HG03139 (cell line): ENCODE data around the gene ACAP3.

Experiments
- ATAC-seq: cut with Tn5 transposase; IDR thresholded peaks from one replicate; pipeline ENCODE4 v1.9.1; 2021; ENCODE audit not compliant: unreplicated experiment

The ACAP3 gene

DNA sequence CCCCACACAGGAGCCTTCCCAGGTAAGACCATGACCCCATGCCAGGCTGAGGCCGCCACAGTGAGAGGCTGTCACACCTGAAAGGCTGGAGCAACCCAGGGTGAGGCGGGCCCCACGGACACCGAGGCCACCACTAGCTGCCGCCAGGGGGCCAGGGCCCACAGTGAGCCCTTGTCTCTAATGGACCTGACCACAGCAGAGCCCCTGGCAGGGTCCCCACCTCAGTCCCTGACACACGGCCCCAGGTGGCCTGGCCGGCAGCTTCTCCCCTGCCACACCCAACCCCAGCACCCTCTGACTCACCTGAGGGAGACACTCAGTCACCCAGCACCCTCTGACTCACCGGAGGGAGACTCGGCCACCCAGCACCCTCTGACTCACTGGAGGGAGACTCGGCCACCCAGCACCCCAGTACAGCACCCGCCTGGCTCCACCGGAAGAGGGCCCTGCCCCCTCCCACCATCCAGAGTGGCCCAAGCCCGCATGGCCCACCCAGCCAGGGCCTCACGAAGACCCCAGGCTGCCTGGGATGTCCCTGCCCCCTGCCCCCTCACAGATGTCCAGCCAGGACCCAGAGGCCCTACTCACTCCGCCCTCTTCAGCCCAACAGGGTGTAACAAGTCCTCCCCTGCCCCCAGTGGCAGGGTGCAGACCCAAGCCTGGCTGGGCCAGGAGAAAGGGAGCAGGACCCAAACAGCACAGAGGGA lies 37.1 kb upstream of the ACAP3 start:
- ATAC-seq: no peak

DNA sequence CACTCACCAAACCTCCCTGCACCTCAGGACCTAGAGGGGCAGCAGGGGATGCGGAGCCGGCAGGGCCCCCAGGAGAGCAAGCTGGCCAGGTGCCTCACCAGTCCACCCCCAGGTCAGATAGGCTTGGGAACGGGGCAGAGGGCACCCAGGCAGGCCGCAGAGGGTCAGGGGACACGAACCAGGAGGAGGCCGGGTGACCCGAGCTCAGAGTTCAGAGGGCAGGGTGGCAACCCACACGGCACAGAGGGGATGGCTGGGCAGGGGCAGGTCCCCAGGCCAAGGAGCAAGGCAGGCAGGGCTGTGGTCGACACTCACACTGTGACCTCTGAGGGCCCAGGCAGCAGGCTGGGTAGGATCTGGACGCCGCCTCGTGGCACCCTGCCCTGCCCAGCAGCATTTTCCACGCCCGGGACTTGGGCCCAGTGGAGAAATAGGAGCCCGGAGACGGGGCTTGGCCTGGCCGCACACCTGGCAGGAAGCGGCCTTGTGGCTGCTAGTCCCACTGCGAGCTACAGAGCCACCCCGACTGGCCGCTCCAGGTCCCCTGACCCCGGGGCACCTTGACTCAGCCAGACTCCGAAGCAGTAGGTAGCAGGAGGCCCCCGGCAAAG lies 36.2 kb upstream of the ACAP3 start:
- no peak for ATAC-seq

DNA sequence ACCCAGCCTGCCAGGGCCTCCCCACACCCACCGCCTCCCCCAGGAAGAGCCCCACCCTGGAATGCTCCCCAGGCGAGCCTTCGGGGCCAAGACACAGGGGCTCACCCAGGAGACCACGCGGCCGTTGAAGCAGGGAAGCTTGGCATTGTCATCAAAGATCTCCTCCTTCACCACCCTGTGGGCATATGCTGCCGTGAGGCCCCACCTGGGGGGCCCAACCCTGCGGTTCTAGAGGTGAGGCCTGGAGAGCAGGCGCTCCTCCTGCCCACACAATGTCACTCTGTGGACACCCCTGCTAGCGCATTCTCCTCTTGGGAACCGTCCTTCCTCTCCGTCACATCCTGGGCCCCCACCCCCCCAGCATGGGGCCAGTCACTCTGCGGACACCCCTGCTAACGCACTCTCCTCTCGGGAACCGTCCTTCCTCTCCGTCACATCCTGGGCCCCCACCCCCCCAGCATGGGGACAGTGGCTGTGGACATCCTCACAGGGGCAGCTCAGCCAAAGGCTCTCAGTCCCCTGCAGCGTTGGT lies 34.9 kb upstream of the ACAP3 start:
- no peak for ATAC-seq

DNA sequence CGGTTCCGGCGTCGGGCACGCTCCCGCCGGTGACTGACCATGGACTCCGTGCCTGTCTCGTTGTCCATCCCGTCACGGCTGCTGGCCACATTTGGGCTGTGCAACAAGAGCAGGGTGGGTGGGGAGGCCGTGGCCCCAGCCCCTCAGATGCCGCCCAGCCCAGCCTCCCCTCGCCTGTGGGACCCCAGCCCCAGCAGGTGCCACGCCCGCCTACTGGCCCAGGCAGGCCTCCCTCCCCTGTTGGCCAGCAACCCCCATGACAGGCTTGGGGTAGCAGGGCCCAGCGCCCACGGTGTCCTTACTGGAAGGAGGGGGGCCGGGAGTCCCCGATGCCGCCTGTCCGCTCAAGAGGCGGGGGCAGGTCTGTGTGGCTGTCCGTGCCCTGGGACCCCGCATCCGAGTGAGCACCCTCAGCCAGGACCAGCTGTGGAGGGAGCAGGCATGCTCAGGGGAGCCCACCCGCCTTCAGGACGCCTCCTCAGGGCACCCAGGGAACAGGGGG lies 34.4 kb upstream of the ACAP3 start:
- no peak for ATAC-seq

DNA sequence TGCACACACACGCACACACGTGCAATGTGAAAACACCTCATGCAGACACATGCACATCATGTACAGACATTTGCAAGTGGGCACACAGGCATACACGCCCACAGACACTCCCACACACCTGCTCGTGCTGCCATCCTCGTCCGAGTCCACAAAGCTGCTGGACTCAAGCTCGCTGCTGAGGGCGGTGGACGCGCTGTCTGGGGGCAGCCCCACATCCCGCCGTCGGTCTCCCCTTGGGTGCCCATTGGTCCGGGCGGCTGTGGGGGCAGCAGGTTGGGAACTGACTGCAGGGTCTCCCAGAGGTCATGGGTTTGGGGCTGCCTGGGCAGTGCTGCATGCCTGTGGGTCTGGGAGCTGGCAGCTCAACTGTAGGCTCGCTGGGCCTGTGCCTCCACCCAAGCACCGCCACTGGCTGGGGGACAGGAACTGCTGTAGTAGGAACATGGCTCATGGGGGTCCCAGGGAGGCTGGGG lies 33.9 kb upstream of the ACAP3 start:
- no peak for ATAC-seq

DNA sequence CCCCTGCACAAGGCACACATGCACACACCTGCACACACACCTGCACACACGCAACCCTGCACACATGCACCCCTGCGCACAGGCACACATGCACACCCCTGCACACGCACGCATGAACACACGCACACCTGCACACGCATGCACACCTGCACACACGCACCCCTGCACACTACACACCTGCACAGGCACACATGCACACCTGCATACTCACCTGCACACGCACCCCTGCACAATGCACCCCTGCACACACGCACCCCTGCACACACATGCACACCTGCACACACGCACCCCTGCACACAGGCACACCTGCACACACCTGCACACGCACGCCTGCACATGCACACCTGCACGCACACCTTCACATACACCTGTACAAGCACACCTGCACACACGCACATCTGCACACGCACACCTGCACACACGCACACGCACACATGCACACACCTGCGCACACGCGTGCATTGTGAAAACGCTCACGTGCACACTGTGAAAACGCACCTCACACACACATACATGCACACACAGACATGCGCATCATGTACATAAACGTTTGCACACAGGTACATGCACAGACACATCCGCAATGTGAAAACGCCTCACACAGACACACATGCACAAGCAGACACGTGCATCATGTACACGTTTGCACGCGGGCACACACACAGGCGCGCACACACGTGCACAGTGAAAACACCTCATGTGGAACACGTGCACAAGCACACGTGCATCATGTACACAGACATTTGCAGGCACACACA lies 33.2 kb upstream of the ACAP3 start:
- ATAC-seq: no peak

DNA sequence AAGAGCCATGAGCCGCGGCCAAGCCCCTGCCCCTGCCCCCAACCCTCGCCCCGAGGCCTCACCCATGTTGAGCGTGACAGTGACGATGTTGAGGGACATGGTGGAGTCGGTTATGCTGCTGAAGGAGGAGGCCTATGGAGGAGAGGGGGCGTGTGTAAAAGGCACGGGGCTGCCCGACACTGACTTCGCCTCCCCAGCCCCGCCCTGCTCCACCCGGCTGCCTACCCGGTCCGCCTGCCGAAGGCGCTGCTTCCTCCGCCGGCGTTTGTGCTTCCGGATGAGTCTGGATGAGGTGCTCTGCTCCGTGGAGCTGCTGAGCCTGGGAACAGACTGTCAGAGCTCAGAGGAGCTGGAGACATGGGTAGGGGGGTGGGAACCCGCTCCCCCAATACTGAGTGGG lies 32.5 kb upstream of the ACAP3 start:
- ATAC-seq: no peak

DNA sequence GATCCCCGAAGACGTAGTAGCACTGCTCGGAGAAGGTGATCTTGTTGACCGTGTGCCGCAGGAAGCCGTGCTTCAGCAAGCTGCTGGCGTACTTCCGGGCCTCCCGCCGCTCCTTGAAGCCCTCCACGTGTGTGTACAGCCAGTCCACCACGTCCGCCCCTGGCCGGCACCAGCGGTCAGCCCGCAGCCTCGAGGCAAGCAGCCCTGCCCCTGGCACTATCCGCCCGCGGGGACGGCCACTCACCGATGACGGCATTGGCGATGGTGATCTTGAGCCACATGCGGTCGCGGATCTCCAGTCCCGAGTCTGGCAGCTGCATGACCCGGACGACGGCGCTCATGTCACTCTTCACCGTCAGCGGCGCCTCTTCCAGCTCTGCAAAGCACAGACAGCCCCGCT lies 30.5 kb upstream of the ACAP3 start:
- ATAC-seq: no peak

DNA sequence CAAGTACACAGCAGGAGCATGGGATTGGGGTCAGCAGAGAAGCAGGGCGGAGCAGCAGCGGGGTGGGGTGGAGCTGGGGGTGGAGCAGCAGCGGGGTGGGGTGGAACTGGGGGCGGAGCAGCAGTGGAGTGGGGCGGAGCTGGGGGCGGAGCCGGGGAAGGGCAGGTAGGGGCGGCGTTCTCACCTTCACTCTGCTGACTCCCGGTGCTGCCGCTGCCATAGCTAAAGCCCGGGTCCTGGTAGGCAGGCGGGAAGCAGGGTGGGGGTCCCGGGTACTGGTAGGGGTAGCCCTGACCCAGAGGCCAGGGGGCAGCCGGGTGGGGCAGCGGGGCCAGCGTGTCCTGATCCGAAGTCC lies 30.0 kb upstream of the ACAP3 start:
- ATAC-seq: no peak

DNA sequence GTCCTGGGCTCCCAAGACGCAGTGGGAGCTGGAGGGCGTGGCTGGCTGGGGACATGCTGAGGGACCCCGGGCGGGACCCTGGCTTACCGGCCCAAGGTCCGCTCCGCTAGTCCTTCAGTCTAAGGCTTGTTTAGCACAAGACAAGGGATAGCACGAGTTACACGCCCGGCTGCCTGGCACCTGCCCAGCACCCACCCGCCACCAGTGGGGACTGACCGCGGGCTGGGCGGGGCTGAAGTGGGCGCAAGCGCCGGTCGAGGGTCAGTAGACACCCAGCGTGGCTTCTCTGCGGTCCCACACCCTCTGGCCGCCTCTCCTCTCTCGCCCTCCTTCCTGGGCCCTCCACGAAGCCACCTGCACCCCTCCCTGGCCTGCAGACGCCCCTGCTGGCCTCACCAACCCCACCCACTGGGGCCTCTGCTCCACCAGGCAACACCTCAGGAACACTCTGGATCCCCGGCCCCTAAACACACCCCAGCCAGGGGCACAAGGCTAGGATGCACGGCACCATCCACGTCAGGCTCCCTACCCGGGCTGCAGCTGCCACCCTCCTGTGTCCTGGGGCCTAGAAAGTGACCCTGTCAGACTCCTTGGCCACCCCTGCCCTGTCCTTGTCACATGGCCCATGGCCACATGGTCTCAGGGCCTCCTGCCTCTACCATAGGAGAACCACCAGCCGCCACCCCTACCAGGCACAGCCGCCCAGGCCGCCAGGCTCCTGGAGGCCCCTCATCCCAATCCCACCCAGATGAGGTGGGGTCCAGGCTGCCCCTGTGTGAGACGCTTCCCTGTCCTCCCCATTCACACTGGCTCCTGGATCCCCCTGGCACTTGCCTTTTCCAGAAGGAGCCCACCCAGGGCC lies 29.4 kb upstream of the ACAP3 start:
- ATAC-seq: no peak

DNA sequence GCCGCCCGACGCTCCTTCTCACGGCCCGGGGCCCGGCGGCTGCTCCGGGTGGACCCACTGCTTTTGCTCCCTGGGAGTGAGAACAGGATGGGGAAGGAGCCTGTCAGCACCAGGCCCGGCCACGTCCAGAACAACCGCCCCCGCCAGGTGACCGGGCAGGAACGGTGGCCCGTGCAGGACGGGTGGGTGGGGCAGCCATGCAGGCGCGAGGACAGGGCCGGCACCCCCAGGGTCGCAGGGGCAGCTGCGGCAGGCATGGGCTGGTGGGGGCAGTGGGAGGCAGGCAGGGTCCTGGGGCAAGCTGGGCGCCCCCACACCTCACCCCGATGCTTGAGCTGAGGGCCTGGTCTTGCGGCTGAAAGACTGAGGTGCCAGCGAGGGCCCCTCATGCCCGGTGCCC lies 28.7 kb upstream of the ACAP3 start:
- ATAC-seq: no peak

DNA sequence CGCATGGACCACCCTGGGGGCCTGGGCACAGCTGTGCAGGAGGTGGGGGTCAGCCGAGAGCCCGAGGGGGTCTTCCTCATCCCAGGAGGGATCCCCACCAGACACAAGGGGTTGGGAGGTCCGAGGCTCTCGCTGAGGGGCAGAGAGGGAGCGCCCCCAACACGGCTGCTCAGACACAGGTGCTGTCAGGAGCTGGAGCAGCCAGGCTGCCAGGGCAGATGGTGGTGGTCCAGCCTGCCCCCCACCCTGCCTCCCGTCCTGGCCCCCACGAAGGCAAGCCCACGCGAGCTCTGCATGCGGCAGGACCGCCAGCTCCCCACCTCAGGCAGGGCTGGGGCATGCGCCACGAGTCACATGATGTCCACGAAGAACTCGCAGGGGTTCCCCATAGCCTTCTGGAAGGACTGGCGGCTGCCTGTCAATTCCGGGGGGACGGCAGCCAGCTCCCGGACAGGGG lies 28.1 kb upstream of the ACAP3 start:
- ATAC-seq: no peak

DNA sequence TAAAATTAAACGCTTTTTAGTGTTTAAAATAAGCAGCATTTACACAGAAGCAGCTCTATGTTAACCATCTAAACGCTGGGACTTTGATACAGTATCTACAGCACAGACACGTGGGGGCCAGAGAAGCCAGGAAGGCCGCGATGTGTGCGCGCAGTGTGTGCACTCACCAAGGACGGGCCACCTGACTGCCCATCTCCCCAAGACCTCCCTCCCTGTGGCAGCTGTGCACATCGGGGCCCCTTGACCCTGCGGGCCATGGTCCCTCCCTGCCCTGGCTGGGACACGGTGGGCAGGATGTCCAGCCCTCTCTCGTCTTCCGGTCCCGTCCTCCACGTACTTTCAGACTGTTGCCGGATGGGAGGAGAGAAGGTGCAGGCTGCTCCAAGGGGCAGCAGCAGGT lies 27.6 kb upstream of the ACAP3 start:
- ATAC-seq: no peak

DNA sequence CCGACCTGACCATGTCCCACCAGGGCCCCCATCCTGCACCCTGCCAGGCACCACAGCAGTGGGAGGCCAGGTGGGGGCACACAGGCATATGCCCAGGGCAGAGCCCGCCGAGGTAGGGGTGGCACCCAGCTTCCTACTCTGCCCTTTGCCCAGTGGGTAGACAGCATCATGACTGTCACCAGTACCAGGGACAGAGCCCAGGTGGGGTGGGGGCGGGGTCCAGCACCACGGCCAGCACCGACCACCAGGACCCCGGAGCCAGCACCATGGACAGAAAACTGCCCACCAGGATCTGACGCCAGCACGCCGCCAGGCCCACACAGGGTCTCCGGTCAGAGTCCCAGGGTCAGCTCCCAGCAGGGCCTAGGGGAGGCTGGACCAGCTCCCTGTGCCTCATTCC lies 27.1 kb upstream of the ACAP3 start:
- no peak for ATAC-seq

DNA sequence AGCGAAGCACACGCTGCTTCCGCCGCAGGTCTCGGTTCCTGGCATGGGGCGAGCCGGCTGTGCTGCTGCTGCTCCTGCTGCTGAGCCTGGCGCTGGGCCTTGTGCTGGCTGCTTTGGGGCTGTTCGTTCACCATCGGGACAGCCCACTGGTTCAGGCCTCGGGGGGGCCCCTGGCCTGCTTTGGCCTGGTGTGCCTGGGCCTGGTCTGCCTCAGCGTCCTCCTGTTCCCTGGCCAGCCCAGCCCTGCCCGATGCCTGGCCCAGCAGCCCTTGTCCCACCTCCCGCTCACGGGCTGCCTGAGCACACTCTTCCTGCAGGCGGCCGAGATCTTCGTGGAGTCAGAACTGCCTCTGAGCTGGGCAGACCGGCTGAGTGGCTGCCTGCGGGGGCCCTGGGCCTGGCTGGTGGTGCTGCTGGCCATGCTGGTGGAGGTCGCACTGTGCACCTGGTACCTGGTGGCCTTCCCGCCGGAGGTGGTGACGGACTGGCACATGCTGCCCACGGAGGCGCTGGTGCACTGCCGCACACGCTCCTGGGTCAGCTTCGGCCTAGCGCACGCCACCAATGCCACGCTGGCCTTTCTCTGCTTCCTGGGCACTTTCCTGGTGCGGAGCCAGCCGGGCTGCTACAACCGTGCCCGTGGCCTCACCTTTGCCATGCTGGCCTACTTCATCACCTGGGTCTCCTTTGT lies 26.0 kb upstream of the ACAP3 start:
- no peak for ATAC-seq

DNA sequence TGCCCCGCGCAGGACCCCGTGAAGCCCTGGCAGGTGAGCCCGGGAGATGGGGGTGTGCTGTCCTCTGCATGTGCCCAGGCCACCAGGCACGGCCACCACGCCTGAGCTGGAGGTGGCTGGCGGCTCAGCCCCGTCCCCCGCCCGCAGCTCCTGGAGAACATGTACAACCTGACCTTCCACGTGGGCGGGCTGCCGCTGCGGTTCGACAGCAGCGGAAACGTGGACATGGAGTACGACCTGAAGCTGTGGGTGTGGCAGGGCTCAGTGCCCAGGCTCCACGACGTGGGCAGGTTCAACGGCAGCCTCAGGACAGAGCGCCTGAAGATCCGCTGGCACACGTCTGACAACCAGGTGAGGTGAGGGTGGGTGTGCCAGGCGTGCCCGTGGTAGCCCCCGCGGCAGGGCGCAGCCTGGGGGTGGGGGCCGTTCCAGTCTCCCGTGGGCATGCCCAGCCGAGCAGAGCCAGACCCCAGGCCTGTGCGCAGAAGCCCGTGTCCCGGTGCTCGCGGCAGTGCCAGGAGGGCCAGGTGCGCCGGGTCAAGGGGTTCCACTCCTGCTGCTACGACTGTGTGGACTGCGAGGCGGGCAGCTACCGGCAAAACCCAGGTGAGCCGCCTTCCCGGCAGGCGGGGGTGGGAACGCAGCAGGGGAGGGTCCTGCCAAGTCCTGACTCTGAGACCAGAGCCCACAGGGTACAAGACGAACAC lies 25.2 kb upstream of the ACAP3 start:
- no peak for ATAC-seq

DNA sequence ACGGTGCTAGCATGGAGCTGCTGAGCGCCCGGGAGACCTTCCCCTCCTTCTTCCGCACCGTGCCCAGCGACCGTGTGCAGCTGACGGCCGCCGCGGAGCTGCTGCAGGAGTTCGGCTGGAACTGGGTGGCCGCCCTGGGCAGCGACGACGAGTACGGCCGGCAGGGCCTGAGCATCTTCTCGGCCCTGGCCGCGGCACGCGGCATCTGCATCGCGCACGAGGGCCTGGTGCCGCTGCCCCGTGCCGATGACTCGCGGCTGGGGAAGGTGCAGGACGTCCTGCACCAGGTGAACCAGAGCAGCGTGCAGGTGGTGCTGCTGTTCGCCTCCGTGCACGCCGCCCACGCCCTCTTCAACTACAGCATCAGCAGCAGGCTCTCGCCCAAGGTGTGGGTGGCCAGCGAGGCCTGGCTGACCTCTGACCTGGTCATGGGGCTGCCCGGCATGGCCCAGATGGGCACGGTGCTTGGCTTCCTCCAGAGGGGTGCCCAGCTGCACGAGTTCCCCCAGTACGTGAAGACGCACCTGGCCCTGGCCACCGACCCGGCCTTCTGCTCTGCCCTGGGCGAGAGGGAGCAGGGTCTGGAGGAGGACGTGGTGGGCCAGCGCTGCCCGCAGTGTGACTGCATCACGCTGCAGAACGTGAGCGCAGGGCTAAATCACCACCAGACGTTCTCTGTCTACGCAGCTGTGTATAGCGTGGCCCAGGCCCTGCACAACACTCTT lies 24.5 kb upstream of the ACAP3 start:
- no peak for ATAC-seq

DNA sequence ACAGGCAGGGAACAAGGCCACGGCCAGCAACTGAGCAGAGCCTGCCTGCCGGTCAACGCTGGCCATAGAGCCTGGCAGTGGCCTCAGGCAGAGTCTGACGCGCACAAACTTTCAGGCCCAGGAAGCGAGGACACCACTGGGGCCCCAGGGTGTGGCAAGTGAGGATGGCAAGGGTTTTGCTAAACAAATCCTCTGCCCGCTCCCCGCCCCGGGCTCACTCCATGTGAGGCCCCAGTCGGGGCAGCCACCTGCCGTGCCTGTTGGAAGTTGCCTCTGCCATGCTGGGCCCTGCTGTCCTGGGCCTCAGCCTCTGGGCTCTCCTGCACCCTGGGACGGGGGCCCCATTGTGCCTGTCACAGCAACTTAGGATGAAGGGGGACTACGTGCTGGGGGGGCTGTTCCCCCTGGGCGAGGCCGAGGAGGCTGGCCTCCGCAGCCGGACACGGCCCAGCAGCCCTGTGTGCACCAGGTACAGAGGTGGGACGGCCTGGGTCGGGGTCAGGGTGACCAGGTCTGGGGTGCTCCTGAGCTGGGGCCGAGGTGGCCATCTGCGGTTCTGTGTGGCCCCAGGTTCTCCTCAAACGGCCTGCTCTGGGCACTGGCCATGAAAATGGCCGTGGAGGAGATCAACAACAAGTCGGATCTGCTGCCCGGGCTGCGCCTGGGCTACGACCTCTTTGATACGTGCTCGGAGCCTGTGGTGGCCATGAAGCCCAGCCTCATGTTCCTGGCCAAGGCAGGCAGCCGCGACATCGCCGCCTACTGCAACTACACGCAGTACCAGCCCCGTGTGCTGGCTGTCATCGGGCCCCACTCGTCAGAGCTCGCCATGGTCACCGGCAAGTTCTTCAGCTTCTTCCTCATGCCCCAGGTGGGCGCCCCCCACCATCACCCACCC lies 23.6 kb upstream of the ACAP3 start, which contains the start of gene TAS1R3:
Gene TAS1R3 (plus strand): TSS at position 213 of the 898 bp plus-strand sequence. CDS start 66 bp downstream, at position 279.
- ATAC-seq: no peak
